Measurements from ENCODE around the gene RAD51B.
"Not testable (repeated sequence)": the region's sequence is repeated elsewhere in the genome, so short reads cannot be mapped to it uniquely, and the experiment has no call there.

RAD51B gene

GRCh38 chr14:68085742-68086141 lies 266.2 kb downstream of the RAD51B start:
- no peak for DNase-seq

GRCh38 chr14:68088451-68088854 lies 268.9 kb downstream of the RAD51B start:
- no peak for DNase-seq

GRCh38 chr14:68089146-68089731 lies 269.7 kb downstream of the RAD51B start:
- no peak for DNase-seq

GRCh38 chr14:68094158-68094557 lies 274.6 kb downstream of the RAD51B start:
- no peak for DNase-seq

- no peak for DNase-seq
Measured at GRCh38 chr14:68094752-68095151, 275.2 kb downstream of the RAD51B start.

- DNase-seq = no peak
Measured at GRCh38 chr14:68097727-68098126, 278.1 kb downstream of the RAD51B start.

GRCh38 chr14:68098834-68099233 lies 279.3 kb downstream of the RAD51B start:
- no peak for DNase-seq

- no peak for DNase-seq
Measured at GRCh38 chr14:68099495-68100045, 280.0 kb downstream of the RAD51B start.

- DNase-seq = not testable (repeated sequence)
Measured at GRCh38 chr14:68101715-68102301, 282.2 kb downstream of the RAD51B start.

- DNase-seq = no peak
Measured at GRCh38 chr14:68103853-68104252, 284.3 kb downstream of the RAD51B start.

- no peak for DNase-seq
Measured at GRCh38 chr14:68104518-68104917, 284.9 kb downstream of the RAD51B start.

GRCh38 chr14:68105816-68106215 lies 286.2 kb downstream of the RAD51B start:
- no peak for DNase-seq

GRCh38 chr14:68106456-68106855 lies 286.9 kb downstream of the RAD51B start:
- DNase-seq = no peak

- DNase-seq = no peak
Measured at GRCh38 chr14:68106905-68107304, 287.3 kb downstream of the RAD51B start.

GRCh38 chr14:68109132-68109900 lies 289.7 kb downstream of the RAD51B start:
- DNase-seq = no peak

GRCh38 chr14:68111097-68111852 lies 291.7 kb downstream of the RAD51B start:
- no peak for DNase-seq

GRCh38 chr14:68111853-68112270 lies 292.3 kb downstream of the RAD51B start:
- no peak for DNase-seq

- no peak for DNase-seq
Measured at GRCh38 chr14:68112442-68112841, 292.9 kb downstream of the RAD51B start.

GRCh38 chr14:68113343-68113930 lies 293.9 kb downstream of the RAD51B start:
- DNase-seq = no peak

- DNase-seq = not testable (repeated sequence)
Measured at GRCh38 chr14:68115952-68116351, 296.4 kb downstream of the RAD51B start.

GRCh38 chr14:68122651-68123050 lies 303.1 kb downstream of the RAD51B start:
- no peak for DNase-seq

- no peak for DNase-seq
Measured at GRCh38 chr14:68124050-68124449, 304.5 kb downstream of the RAD51B start.
